ENCODE results near the gene ANHX. TPM values are rescaled to one million over a fixed set of nuclear protein-coding genes. Genes with fewer than 3 reads are reported as not detected.

The ANHX gene
- total and polyA plus RNA-seq, 2 donors (not counting 1 experiment from before 2014, with no cell fraction given) = not detected

DNA sequence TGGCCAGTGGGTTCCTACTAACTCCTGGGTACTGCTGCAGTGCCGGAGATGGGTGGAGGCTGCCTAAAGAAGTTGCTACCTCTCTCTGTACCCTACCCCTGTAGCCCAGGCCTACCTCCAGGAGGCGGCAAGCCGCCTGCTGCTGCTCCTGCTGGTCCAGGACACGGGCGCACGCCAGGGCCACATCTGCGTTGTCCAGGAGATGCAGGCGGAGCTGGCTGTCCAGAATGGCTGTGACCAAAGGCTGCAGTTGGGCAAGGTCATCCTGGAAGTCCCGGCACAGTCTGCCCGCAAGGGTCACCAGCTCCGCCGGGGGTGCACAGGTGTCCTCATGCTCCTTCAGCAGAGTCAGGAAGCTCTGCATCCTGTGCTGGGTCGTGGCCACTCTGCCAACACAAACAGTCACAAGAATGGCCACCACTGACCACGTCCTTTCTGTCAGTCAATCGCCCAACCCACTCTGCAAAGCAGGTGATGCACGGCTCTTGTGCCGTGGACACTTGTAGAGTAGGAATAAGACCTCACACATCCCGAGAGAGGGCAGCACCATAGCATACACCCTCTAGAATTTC, 1.6 kb downstream of the ANHX start:
- DNase-seq (ENCODE audit: low read depth in 2 of 2) = no peak
- Histone ChIP-seq H3K36me3 (ENCODE audit: control insufficient read depth, insufficient read depth, low read length) (no peaks in the 10 kb centered on the region), H3K27me3 (ENCODE audit: control insufficient read depth, insufficient read depth, low read length) (no peaks in the 10 kb centered on the region), H3K27ac (ENCODE audit: insufficient read depth, low read length) (no peak overlapping the region), H3K9me3 (ENCODE audit: control insufficient read depth, insufficient read depth, low read depth, low read length) (no peaks in the 10 kb centered on the region), H3K9ac (ENCODE audit: insufficient read depth, low read length) (no peak overlapping the region), H3K79me2 (ENCODE audit: control insufficient read depth, insufficient read depth, low read length) (no peaks in the 10 kb centered on the region), H3K4me1 (ENCODE audit: control insufficient read depth, extremely low read depth, insufficient read depth, low read length) (no peaks in the 10 kb centered on the region), H2AFZ (ENCODE audit: low read length) (no peak overlapping the region), H3K4me2 (ENCODE audit: extremely low read depth, insufficient read depth, low read length) (no peak overlapping the region), H3K4me3 (replicated peaks in 1 of 4; ENCODE audit: control extremely low read depth in 1 of 4, insufficient read depth in 1 of 4, low read depth in 3 of 4, low read length in 4 of 4) (no peak overlapping the region), H4K20me1 (ENCODE audit: control insufficient read depth, extremely low read depth, insufficient read depth, low read length) (no peaks in the 10 kb centered on the region)
- TF ChIP-seq, protein P1, sequence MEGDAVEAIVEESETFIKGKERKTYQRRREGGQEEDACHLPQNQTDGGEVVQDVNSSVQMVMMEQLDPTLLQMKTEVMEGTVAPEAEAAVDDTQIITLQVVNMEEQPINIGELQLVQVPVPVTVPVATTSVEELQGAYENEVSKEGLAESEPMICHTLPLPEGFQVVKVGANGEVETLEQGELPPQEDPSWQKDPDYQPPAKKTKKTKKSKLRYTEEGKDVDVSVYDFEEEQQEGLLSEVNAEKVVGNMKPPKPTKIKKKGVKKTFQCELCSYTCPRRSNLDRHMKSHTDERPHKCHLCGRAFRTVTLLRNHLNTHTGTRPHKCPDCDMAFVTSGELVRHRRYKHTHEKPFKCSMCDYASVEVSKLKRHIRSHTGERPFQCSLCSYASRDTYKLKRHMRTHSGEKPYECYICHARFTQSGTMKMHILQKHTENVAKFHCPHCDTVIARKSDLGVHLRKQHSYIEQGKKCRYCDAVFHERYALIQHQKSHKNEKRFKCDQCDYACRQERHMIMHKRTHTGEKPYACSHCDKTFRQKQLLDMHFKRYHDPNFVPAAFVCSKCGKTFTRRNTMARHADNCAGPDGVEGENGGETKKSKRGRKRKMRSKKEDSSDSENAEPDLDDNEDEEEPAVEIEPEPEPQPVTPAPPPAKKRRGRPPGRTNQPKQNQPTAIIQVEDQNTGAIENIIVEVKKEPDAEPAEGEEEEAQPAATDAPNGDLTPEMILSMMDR (conservative IDR thresholded peaks at IDR 0.05 in 1 of 2, IDR thresholded peaks at IDR 0.05 in 1 of 2; ENCODE audit: low read depth in 1 of 2, low read length in 2 of 2) = no peak
- TF ChIP-seq EZH2 (IDR thresholded peaks at IDR 0.05; ENCODE audit: low read length, missing control alignments) = no peak

DNA sequence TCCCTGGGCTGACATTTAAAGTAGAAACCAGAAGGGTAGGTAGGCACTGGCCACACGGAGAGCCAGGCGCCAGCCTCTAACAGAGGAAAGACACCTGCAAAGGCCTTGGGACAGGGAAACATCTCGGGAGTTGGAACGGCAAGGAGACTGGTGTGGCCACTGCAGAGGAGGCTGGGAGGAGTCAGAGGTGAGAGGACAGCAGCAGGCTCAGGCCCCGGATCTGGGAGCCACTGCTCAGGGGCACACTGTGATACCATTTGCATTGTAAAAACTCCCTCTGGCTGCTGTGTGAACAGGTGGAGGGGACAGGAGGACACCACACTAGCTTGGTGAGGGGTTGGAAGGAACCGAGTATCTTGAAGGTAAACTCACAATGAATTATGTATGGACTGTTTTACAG, 2.7 kb downstream of the ANHX start:
- DNase-seq (ENCODE audit: low read depth in 2 of 2) = no peak
- TF ChIP-seq EZH2 (IDR thresholded peaks at IDR 0.05; ENCODE audit: low read length, missing control alignments) = no peak
- TF ChIP-seq, protein P1 (conservative IDR thresholded peaks at IDR 0.05 in 1 of 2, IDR thresholded peaks at IDR 0.05 in 1 of 2; ENCODE audit: low read depth in 1 of 2, low read length in 2 of 2) = no peak

DNA sequence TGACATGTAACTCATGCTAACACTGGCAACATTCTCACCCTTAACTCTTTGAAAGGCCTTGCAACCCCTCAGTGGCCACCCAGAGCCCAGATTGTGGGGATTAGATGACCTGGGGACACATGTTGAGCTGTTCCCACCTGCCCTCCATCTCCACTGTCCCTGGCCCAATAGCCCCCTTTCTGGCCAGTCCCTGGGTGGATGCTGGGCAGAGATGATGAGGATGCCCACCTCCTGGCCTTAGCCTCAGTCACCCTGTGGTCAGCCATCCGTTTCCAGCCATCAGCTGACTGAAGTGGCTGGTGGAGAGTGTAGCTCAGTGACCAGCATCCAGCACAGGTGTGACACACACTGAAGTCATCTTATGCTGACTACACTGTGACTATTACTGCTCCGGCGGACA, 4.7 kb downstream of the ANHX start:
- Histone ChIP-seq H3K27me3 (ENCODE audit: control insufficient read depth, insufficient read depth, low read length) (no peaks in the 10 kb centered on the region), H3K4me1 (ENCODE audit: control insufficient read depth, extremely low read depth, insufficient read depth, low read length) (no peaks in the 10 kb centered on the region), H2AFZ (ENCODE audit: low read length) (no peak overlapping the region), H3K4me3 (replicated peaks in 1 of 4; ENCODE audit: control extremely low read depth in 1 of 4, insufficient read depth in 1 of 4, low read depth in 3 of 4, low read length in 4 of 4) (no peak overlapping the region), H3K27ac (ENCODE audit: insufficient read depth, low read length) (no peak overlapping the region), H3K36me3 (ENCODE audit: control insufficient read depth, insufficient read depth, low read length) (no peaks in the 10 kb centered on the region), H3K79me2 (ENCODE audit: control insufficient read depth, insufficient read depth, low read length) (no peaks in the 10 kb centered on the region), H3K4me2 (ENCODE audit: extremely low read depth, insufficient read depth, low read length) (no peak overlapping the region), H4K20me1 (ENCODE audit: control insufficient read depth, extremely low read depth, insufficient read depth, low read length) (no peaks in the 10 kb centered on the region), H3K9me3 (ENCODE audit: control insufficient read depth, insufficient read depth, low read depth, low read length) (no peaks in the 10 kb centered on the region), H3K9ac (ENCODE audit: insufficient read depth, low read length) (no peak overlapping the region)
- DNase-seq (ENCODE audit: low read depth in 2 of 2) = no peak
- no peak for TF ChIP-seq EZH2 (IDR thresholded peaks at IDR 0.05; ENCODE audit: low read length, missing control alignments)
- TF ChIP-seq, protein P1 (conservative IDR thresholded peaks at IDR 0.05 in 1 of 2, IDR thresholded peaks at IDR 0.05 in 1 of 2; ENCODE audit: low read depth in 1 of 2, low read length in 2 of 2) = no peak

More for the DNA sequence above, 2.7 kb downstream of the ANHX start:
- Histone ChIP-seq H4K20me1 (ENCODE audit: control insufficient read depth, extremely low read depth, insufficient read depth, low read length) (no peaks in the 10 kb centered on the region), H3K27ac (ENCODE audit: insufficient read depth, low read length) (no peak overlapping the region), H3K79me2 (ENCODE audit: control insufficient read depth, insufficient read depth, low read length) (no peaks in the 10 kb centered on the region), H3K36me3 (ENCODE audit: control insufficient read depth, insufficient read depth, low read length) (no peaks in the 10 kb centered on the region), H3K9me3 (ENCODE audit: control insufficient read depth, insufficient read depth, low read depth, low read length) (no peaks in the 10 kb centered on the region), H3K4me1 (ENCODE audit: control insufficient read depth, extremely low read depth, insufficient read depth, low read length) (no peaks in the 10 kb centered on the region), H2AFZ (ENCODE audit: low read length) (no peak overlapping the region), H3K4me2 (ENCODE audit: extremely low read depth, insufficient read depth, low read length) (no peak overlapping the region), H3K9ac (ENCODE audit: insufficient read depth, low read length) (no peak overlapping the region), H3K27me3 (ENCODE audit: control insufficient read depth, insufficient read depth, low read length) (no peaks in the 10 kb centered on the region), H3K4me3 (replicated peaks in 1 of 4; ENCODE audit: control extremely low read depth in 1 of 4, insufficient read depth in 1 of 4, low read depth in 3 of 4, low read length in 4 of 4) (no peak overlapping the region)

All from fibroblast of lung (primary cell).